HG03025 (cell line): ENCODE data around the gene CAMK2B.

Source experiments
- ATAC-seq: cut with Tn5 transposase; IDR thresholded peaks from one replicate; pipeline ENCODE4 v1.9.1; 2021; ENCODE audit warnings: mild to moderate bottlenecking, moderate library complexity; ENCODE audit not compliant: unreplicated experiment, low FRiP score

Gene CAMK2B

DNA sequence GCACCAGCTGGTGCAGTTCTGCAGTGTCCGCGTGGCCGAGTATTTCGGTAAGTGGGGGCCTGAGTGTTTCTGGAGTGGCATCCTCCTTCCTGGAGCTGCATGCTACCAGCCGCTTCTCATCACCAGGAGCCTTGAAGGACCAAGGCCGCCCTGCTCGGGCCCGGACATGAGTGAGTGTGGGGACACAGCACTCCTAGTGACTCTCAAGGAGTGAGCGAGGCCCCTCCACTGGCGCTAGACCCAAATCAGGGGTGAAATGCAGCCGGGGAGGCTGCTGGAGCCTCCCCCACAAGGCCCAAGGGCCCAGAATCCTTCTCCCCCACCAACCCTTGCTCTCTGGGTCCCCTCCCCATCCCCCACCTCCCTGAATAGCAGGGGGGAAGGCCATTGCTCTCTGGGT lies 48.0 kb downstream of the CAMK2B start:
- no peak for ATAC-seq

- ATAC-seq = no peak
Observed at GRCh38 chr7:44276571-44277221, 48.7 kb downstream of the CAMK2B start.

DNA sequence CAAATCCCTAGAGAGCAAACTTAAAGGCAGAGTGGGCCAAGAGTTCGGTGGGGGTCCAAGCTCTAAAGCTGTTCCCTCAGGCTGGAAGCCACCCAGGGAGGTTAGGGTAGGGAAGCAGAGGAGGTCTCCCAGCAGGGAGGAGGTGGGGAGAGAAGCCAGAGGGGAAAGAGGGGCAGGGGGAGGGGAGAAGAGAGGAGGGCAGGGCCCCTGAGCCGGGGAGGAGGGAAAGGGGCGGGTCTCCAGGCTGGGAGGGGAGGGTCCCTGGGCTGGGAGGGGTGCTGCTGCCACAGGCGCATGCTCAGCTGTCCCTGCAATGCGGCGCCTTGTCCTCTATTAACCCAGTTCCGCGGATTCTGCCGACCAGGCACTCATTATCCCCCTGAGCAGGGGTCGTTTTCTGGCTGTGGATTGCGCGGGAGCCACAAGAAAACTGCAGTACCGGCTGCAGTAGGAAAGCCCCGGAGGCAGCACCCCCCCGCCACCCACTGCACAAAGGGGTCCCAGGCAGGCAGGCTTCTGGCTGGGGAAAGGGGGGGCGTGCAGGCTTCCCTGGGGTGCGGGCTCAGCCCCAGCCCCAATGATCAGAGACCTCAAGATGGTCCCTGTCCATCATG lies 49.3 kb downstream of the CAMK2B start:
- ATAC-seq = no peak

DNA sequence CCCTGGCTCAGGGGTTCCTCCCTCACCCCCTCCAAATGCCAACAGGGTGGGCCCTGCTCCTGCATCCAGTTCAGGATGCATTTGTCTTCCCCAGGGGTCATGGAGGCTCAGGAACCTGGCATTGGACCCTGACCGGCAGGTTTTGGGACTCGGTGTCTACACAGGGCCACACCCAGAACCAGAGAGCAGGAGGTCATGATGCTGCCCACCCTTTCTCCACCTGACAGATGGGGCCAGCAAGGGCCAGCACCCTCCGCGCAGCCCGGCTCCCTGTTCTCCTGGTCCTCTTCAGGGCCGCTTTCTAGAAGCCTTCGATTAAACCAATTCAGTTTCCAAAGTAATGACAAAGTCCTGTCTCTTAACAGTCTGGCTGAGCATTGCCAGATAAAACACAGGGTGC lies 50.2 kb downstream of the CAMK2B start:
- ATAC-seq = no peak

DNA sequence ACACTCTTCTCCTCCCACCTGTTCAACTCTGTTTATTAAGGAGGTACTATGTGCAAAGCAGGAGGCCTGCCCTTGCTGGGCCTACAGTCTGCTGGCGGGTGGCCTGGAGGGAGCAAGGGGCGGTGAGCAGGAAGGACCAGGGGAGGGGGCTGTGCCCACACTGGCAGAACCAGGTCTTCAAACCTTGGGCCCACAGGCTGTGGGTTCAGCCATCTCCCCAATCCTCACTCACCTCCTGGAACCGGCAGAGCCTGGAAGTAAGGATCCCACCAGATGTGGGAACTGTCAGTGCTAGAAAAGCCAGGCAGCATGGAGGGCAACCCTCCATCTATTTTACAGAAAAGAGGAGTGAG lies 50.8 kb downstream of the CAMK2B start:
- ATAC-seq = no peak

DNA sequence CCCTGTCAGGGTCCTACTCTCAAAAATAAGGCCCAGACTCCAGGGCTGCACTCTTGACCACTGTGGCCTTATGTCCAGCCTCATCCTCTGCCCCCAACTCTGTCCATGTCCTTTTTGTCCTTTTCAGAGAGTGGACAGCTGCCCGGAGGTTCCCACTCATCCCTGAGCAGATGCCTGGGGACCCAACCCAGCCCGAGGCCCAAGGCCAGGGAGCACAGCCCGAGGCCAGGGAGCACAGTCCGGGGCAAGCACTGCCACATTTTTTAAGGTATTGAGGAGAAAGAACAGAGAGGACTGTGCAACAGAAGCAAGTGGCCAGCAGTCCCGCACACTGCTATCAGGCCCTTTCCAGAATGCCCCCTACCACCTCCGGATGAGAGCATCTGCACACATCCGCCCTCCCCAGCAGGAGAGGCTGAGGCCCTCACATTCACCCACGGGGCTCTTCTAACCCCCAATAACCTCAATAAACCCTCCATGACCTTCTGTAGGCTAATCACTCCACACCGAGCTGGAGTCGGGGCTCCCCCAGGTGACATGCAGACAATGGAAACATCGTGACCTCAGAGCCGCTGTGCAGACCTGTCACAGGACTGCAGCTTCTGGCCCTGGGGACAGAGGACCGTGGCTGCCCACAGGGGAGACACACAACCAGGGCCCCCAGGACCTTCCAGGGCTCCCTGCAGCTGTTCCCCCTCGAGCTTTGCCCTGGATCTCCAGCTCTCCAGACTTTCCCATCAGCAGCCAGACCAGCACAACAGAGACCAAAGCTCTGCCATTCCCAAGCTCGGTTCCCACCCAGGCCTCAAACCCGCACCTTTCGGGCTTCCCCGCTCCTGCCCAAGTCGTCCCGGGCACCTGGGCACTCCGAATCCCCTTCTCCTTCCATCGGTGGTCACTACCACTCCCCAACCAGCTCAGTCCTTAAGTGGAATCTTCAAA lies 51.4 kb downstream of the CAMK2B start:
- ATAC-seq = no peak

- ATAC-seq = no peak
Observed at GRCh38 chr7:44272981-44273380, 52.4 kb downstream of the CAMK2B start.

GRCh38 chr7:44272456-44272855 lies 52.9 kb downstream of the CAMK2B start:
- ATAC-seq = no peak

DNA sequence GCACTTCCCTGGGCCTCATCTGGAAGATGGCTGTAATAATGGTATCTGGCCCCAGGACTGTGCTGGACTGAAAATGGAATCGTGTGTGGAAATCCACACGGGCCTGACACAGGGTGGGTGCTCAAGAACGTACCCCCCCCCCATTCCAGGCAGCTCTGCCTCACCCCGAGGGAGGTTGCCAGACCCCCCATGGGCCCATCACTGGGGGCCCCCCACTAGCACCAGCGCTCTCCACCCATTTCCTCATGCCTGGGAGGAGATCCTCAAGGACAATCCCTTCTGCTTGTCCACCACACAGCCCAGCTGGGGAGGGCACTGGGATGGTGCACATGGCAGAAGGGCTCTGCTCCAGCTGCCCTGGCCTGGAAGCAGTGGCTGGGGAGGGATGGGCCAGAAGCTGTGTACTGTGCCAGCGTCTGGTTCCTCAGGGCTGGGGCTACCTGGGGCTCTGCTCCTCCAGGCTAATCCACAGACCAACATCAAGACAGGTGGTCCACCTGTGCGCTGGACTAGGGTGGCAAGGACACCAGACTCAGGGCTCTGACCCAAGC lies 55.4 kb downstream of the CAMK2B start:
- no peak for ATAC-seq

- no peak for ATAC-seq
Observed at GRCh38 chr7:44269417-44269816, 56.0 kb downstream of the CAMK2B start.

GRCh38 chr7:44268671-44269070 lies 56.7 kb downstream of the CAMK2B start:
- no peak for ATAC-seq

DNA sequence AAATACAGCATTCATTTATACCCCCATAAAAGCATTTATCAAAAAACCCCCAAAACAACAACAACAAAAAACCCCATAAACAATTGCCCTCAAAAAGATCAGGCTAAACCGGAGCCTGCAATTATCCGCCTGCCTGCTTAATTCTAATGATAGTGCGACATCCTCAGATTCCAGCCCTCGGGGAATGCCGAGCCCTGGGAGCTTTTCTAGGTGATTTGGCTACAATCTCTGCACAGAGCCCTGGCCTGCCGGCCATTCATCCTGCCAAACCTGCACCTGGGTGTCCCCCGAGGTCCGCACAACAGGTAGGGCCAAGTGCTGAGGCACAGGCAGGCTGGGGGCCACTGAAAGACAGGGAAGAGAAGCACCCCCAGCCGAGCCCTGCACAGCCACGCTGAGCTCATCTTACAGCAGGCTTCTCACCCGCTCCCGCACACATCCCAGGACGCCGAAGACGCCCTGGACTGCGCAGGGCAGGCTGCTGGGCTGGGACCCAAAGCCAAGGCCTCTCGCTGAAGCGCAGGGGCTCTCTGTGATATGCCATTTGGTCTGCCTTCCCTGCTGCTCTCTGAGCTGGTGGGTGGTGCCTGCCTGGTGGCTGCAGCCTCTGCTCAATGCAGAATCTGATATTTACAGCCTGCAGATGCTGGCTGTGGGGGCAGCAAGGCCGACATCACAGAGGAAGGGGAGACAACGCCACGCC lies 57.5 kb downstream of the CAMK2B start:
- ATAC-seq = no peak

DNA sequence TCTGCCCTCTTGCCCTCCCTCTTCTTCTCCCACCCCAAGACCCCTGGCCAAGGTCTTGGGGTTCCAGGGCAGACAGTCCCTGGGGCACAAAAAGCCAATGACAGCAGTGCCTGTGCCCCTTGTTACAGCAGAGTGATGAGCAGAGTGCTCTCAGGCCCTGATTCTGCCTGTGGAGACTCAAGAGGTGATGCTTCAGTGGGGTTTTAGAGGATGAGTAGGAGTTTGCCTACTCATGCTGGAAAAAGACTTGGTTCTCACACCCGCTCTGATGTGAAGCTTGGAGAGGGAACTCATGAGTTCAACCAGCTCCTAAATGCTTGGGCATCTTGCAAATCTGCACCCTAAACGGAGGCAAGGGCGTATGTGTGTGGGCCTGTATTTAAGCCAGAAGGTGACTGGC lies 58.2 kb downstream of the CAMK2B start:
- no peak for ATAC-seq

GRCh38 chr7:44266526-44266925 lies 58.9 kb downstream of the CAMK2B start:
- ATAC-seq = no peak

- no peak for ATAC-seq
Observed at GRCh38 chr7:44265728-44266127, 59.7 kb downstream of the CAMK2B start.

GRCh38 chr7:44264221-44264931 lies 61.0 kb downstream of the CAMK2B start:
- no peak for ATAC-seq

- no peak for ATAC-seq
Observed at GRCh38 chr7:44263326-44264082, 61.9 kb downstream of the CAMK2B start.

DNA sequence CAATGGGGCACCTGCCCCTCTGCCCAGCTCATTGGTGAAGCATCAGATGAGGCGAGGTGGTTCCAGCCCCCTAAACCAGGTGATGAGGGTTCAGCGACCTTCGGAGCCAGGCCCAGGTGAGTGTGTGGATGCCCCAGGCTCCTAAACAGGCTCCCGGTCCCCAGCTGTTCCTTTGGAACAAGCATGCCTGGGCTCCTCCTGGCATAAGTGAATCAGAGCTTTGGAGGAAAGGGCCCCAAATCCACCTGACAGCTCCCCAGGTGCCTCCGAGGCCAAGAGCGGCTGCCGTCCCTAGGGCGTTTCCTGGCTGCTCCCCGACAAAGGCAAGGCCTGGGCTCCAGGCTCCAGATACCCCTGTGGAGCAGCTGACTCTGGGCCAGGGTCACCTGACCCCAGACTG lies 63.4 kb downstream of the CAMK2B start:
- no peak for ATAC-seq

DNA sequence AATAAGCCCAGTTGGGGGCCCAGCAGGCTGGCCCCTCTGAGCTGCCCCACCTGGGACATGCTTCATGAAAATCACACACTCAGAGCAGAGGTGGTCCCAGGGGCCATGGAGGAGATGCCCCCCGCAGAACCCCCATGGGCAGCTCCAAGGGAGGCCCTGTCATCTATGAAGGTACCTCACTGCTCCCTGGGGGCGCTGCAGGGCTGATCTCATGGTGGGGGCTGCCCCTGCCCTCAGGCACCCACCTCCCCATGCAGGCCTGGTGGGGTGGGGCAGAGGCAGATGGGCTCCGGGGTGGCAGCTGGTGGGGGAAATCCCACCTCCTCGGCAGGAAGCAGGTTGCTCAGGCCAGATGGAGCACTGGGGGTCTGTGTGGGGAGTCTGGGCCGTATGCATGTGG lies 64.2 kb downstream of the CAMK2B start:
- ATAC-seq = no peak
